Inferior parietal cortex (tissue), 1 donor: Measurements from ENCODE around the gene CAPZB.
"Not testable (repeated sequence)": the region's sequence is repeated elsewhere in the genome, so short reads cannot be mapped to it uniquely, and the experiment has no call there.

Source experiments
- DNase-seq: peaks from one replicate; pipeline ENCODE4 v3.0.0-alpha.2; 2016; ENCODE audit errors: extremely low spot score

CAPZB gene

GRCh38 chr1:19497443-19497842, 12.1 kb upstream of the CAPZB start:
- not testable (repeated sequence) for DNase-seq

DNA sequence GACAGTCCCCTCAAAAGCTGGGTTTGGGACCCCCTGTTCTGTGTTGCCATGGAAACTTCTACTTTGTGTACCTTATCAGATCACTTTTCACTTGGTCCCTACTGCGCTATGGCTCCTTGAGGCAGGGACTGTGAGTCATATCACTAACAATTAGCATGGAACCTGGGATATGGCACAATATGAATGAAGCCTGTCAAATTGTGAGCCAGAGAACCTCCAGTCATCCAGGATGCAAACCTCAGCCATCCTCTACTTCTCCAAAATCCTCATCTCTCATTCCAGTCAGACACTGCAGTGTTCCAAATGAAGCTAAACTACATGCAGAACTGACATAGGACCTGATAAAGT, 11.2 kb upstream of the CAPZB start:
- DNase-seq = no peak

- DNase-seq = no peak
Observed at GRCh38 chr1:19495799-19496526, 10.6 kb upstream of the CAPZB start.

- no peak for DNase-seq
Observed at GRCh38 chr1:19495000-19495656, 9.8 kb upstream of the CAPZB start.

- no peak for DNase-seq
Observed at GRCh38 chr1:19493547-19493946, 8.2 kb upstream of the CAPZB start.

- no peak for DNase-seq
Observed at GRCh38 chr1:19489996-19490395, 4.7 kb upstream of the CAPZB start.

DNA sequence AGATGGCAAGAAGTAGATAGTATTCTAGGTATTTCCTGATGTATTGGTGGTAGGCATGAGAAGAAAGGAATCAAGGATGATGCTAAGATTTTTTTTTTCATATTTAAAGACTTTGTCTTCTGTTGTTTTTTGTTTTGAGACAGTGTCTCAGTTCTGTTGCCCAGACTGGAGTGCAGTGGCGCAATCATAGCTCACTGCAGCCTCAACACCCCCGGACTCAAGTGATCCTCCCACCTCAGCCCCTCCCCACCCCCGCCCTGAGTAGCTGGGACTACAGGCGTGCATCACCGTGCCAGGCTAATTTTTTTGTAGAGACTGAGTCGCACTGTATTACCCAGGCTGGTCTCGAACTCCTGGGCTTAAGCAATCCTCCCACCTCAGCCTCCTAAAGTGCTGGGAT, 2.8 kb upstream of the CAPZB start:
- no peak for DNase-seq

- no peak for DNase-seq
Observed at GRCh38 chr1:19484798-19485361, 459 bp downstream of the CAPZB start.

DNA sequence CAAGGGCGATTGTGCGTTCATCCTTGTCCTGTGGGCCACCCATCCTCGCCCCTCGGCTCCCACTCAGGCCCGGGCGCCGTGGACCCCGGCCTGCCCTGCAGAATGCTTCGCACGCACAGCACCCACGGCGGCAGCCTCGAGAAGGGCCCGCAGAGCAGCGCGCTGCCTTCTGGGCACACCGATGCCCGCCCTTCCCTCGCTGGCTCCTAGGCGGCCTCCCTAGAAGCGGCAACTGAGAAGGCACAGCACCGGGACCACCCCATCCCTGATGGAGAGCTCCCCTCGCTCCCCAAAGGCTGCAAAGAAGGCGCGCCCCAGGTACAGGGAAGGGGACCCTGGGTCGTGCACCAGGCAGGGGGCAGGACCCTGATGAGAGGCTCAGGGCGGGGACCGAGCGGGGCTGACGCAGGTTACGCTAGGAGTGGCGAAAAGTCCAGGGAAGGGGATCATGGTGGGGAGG, 971 bp downstream of the CAPZB start:
- no peak for DNase-seq

DNA sequence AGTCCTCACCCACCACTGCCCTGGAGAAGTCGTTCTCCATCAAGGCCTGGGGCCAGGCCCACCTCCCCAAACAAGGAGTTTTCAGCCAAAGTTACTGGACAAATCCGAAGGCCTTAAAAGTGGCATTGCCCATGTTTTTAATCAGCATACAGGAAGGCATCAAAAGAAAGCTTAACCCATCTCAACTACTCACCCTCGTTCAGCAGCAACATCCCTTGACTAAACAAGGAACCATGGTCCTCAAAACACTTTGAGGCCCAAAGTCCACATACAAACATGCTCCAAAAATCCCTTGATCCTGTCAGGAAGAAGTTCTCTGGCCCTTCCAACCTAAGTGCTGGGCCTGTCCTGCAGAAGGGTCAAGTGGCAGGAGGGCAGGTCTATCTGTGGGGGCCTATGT, 1.6 kb downstream of the CAPZB start:
- no peak for DNase-seq

GRCh38 chr1:19483261-19483660, 2.1 kb downstream of the CAPZB start:
- DNase-seq = no peak

- DNase-seq = no peak
Observed at GRCh38 chr1:19481826-19482398, 3.4 kb downstream of the CAPZB start.

GRCh38 chr1:19480282-19480681, 5.1 kb downstream of the CAPZB start:
- no peak for DNase-seq

DNA sequence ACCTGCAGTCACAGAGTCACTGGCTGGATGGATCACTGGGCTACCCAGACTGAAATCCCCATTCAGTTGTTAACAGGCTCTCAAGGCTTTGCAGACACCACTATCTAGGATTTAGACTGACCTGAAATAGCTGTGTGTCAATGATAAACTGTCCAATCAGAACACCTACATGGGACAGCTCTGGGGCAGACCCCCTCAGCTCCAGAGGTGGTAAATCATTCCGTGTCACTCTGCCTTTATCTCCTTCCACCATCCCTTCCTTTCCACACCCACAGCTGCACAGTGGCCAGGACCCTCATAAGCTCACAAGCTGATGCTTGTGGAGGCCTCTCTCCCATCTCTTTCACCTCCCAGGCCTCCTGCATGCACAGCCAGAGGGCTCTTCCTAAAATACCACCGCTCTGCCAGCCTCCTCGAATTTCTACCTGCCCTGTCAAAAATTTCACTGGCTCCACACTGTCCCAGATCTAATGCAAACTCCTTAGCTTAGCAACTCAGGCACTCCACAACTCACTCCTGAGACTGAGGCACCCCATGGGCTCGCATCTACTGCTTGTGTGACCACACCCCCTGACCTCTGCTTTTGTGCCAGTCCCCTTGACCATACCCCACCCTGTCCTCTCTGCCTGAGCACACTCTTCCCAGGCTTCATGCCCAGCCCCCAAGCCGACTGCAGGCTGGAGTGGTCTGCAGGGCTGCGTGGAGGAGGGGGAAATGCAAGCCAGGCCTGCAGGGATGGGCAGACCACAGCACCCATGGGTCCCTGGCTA, 5.8 kb downstream of the CAPZB start:
- DNase-seq = no peak

DNA sequence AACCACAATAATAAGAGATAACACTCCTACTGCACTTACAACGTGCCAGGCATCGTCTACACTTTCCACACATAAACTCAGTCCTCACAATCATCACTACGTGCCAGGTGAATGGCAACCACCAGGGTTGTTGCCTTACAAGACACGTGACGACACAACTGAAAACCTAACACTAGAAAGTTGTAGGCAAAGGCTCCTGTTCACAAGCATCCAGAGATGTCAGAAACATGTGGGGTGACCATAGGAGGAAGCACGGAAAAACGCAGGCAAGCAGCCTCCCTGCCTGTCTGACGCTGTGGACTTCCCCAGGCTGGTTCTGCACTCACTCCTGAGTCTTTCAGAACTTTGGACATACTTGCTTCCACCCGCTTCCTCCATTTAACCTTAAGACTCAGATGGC, 7.0 kb downstream of the CAPZB start:
- no peak for DNase-seq

DNA sequence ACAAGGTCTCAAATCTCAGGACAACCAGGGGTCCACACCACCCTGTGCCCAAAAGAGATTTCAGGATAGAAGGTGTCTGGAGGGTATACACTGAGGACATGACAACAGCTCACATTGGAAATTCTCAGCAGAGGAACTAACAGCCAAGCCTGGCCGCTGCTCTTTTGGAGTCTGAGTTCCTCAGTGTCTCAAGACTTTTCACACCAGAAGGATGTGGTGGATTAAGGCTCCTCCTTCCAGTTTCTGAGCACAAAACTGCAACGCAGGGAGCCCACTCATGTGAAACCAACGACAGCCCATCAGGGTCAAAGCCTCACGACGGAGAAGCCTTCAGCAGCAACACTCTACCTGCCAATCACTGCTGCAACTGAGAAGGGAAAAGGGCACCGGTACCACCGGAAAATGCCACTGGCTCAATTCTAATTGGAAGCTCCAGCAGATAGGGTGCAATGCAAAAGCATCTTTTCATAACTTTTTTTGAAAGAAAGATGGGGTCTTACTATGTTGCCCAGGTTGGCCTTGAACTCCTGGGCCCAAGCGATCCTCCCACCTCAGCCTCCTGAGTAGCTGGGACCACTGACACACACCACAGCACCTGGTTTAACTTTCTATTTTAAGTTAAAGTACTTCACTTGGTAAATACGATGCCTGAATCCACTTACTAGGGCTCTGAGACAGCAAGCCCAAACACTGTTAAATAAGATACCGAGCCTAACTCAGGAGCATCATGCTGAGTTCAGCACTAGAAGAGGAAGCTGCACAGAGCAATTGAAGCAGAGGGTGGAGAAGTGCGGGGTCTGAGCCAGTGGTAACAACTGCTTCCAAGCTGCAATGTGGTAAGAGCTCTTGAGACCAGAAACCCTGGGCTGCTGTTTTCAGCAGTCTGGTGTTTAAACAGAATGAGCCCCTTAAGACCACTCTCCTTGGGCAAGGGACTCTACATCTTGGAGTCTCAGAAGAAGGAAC, 7.8 kb downstream of the CAPZB start:
- DNase-seq = no peak

DNA sequence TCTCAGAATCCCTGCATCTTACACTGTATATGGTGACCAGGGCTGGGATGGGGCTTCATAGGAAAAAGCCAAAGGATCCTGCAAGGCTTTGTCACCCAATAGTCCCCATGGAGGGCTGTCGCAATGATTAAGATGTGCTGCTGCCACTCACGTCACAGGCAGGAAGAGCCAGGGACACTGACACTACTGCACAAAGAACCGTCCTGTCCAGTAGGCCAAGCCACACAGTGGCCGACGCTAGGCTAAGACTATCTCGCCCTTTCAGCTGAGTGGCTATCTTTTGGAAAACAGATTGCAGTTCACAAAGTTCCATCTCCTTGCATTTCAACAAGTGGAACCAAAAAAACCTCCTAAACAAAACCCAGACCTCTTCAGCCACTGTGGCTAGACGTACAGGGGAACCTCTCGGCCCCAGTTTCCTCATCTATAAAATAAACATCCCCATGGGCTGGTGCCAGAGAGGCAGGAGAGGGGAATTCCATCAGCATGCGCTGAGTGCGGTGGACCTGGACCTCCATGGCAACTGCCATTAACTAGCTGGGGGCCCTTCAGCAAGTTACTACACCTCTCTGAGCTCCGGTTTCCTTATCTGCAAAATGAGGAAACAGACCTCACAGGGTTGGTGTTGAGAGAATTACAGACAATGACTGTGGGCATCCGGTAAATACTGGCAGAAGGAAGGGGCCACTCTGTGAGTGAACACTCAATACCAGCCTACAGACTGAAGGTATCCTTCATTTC, 8.7 kb downstream of the CAPZB start:
- DNase-seq = no peak

DNA sequence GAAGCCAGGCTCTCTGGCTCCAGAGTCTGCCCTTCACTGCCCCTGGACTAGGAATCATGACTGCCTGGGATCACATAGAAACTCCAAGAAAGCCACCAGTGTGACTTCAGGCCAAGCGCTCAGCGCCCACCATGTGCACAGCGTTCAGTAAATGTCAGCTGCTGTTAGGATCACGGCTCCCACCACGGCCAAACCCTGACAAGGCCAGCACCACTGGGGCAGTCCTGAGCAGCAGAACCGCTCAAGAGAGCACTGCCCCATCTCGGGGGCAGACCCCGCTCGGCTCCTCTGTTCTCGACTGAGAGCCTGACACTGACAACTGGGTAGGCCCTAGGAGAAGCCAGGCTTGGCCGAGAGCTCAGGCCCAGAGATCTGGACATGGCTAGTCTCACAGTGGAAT, 10.0 kb downstream of the CAPZB start:
- DNase-seq = no peak

- no peak for DNase-seq
Observed at GRCh38 chr1:19472174-19472573, 13.2 kb downstream of the CAPZB start.

DNA sequence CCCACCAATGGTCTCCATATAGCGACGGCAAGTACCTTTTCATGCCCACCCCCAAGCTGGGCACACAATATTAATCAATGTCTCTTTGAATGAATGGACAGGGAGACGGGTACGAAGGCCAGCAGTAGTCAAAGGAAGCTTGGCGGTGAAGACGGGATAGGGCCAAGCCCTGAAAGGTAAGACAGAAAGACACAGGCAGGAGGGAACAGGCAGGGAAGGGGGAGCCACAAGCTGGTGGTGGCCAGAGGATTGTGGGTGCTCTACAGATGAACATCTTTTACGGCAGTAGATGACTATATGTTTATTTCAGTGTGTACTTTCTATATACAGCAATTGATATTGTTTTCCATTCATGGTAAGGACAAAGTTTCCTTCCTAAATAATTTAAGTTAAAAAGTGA, 16.3 kb downstream of the CAPZB start:
- no peak for DNase-seq
